Activated CD8-positive, alpha-beta memory T cell treated with anti-CD3 and anti-CD28 coated beads for 1 hour (primary cell): ENCODE measurements around the gene SLC25A21.

Experiments
- DNase-seq, 2 donors: peaks; one replicate each; pipeline ENCODE4 v3.0.0-alpha.2; 2020; ENCODE audit warnings: low read depth in 1 of 2; ENCODE audit errors: extremely low read depth in 1 of 2

The SLC25A21 gene

GRCh38 chr14:37144729-37145363 is 27.6 kb downstream of the SLC25A21 start:
- no peak for DNase-seq

- no peak for DNase-seq
Observed at GRCh38 chr14:37143475-37143874, 28.9 kb downstream of the SLC25A21 start.

GRCh38 chr14:37142835-37143401 is 29.5 kb downstream of the SLC25A21 start:
- no peak for DNase-seq

GRCh38 chr14:37140176-37140575 is 32.2 kb downstream of the SLC25A21 start:
- DNase-seq: no peak

GRCh38 chr14:37139710-37140109 is 32.7 kb downstream of the SLC25A21 start:
- no peak for DNase-seq

- no peak for DNase-seq
Observed at GRCh38 chr14:37138898-37139297, 33.5 kb downstream of the SLC25A21 start.

- DNase-seq: no peak
Observed at GRCh38 chr14:37133284-37133913, 39.0 kb downstream of the SLC25A21 start.

GRCh38 chr14:37131205-37131604 is 41.2 kb downstream of the SLC25A21 start:
- DNase-seq: no peak

GRCh38 chr14:37129047-37129446 is 43.4 kb downstream of the SLC25A21 start:
- no peak for DNase-seq

GRCh38 chr14:37124614-37125013 is 47.8 kb downstream of the SLC25A21 start:
- no peak for DNase-seq

- DNase-seq: no peak
Observed at GRCh38 chr14:37122919-37123639, 49.3 kb downstream of the SLC25A21 start.

GRCh38 chr14:37122288-37122687 is 50.1 kb downstream of the SLC25A21 start:
- DNase-seq: no peak

- no peak for DNase-seq
Observed at GRCh38 chr14:37118673-37119366, 53.6 kb downstream of the SLC25A21 start.

- no peak for DNase-seq
Observed at GRCh38 chr14:37116933-37117849, 55.2 kb downstream of the SLC25A21 start.

GRCh38 chr14:37115406-37115805 is 57.0 kb downstream of the SLC25A21 start:
- no peak for DNase-seq

GRCh38 chr14:37114559-37114958 is 57.8 kb downstream of the SLC25A21 start:
- no peak for DNase-seq

GRCh38 chr14:37114002-37114401 is 58.4 kb downstream of the SLC25A21 start:
- no peak for DNase-seq

GRCh38 chr14:37098132-37098531 is 74.3 kb downstream of the SLC25A21 start:
- DNase-seq: no peak

GRCh38 chr14:37094502-37094901 is 77.9 kb downstream of the SLC25A21 start:
- DNase-seq: no peak

- DNase-seq: no peak
Observed at GRCh38 chr14:37093364-37093763, 79.0 kb downstream of the SLC25A21 start.
